AG04450 (cell line): ENCODE data around the gene AFF3. TPM values are rescaled to one million over a fixed set of nuclear protein-coding genes. Genes with fewer than 3 reads are reported as not detected.

Experiments used
- CTCF ChIA-PET: fragments of 300-600, 350-600 bp; formaldehyde crosslinking; extraction: SDS; loops from one replicate; lab custom pipeline; 2022; ENCODE audit warnings: antibody characterized with exemption, inconsistent platforms; lab: Charles Lee
- POLR2A ChIA-PET: fragments of 350-600 bp; formaldehyde crosslinking; extraction: SDS; loops from one replicate; lab custom pipeline; 2021; ENCODE audit warnings: antibody characterized with exemption, inconsistent platforms; lab: Yijun Ruan, JAX
- DNase-seq: peaks from one replicate; pipeline ENCODE4 v3.0.0-alpha.2; 2011; ENCODE audit warnings: low read depth, low spot score
- H3K27ac ChIP-seq: one replicate; pipeline ENCODE4 v1.5.1; 2012; ENCODE audit warnings: low read depth, low read length, control low read depth
- H3K27me3 ChIP-seq: one replicate; pipeline ENCODE4 v1.6.0; 2012; ENCODE audit warnings: low read length; ENCODE audit not compliant: control insufficient read depth, insufficient read depth
- H3K4me3 ChIP-seq: 2 replicates; pipeline ENCODE4 v1.5.1; 2011; ENCODE audit warnings: mild to moderate bottlenecking, low read depth, low read length, control low read depth
- H3K9me3 ChIP-seq: 2 replicates; pipeline ENCODE4 v1.5.1; 2012; ENCODE audit warnings: low read length; ENCODE audit not compliant: control insufficient read depth, insufficient read depth
- polyA plus RNA-seq: library from polyadenylated mRNA; depleted of rRNA; stranded (reverse); fragments of >200 nt; gene quantifications from 2 replicates; pipeline ENCODE4 v1.2.3, GENCODE V29; 2011
- TF ChIP-seq, protein P1 (sequence below): IDR thresholded peaks from 2 replicates; pipeline ENCODE4 v1.5.1; 2011; ENCODE audit warnings: low read depth, low read length, control low read depth, inconsistent platforms

The AFF3 gene
- polyA plus RNA-seq, 1 experiment, result 17.9 TPM

DNA sequence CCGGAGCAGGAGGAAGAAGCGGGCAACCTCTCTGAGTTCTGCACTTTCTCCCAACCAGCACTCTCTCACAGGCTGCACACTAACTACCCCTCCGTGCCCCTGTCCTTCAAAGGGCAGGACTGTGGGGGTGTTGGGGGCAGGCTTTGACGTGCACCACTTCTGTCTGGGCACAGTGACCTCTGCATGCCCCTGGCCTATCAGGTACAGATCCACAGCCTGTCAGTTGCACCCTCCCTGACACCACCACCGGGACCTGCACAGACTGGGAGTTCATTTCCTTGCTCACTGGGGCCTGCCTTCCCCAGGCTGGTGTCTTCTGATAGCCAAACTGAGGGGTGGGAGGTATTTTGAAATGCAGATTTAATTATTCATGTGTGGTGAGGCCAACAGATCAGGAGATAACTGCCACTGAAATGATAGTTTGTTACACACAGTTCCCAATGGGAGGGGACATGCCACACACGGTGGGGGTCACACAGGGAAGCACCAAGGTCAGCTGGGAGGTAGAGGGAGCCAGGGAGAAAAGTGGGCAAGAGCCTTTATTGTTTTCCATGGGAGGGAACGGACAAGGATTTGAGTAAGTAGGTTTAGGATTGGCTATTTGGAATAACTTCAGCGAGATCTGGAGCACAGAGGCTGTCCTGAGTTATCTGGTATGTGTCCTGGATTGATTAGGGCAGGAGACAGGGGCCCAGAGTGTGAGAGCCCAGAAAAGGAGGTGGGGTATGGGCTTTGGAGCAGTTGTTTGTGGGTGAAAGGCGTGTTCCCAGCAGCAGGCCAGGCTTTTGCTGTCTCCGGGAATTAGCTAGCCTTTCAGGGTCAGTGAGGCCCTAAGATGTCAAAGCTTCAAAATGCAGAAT is 251.6 kb downstream of the AFF3 start:
- ChIA-PET CTCF (no interaction called here), POLR2A (no interaction called here)
- no peaks in the 10 kb centered on the region for H3K9me3 ChIP-seq
- no peaks in the 10 kb centered on the region for H3K27me3 ChIP-seq
- DNase-seq, result no peak
- no peak overlapping the region for H3K27ac ChIP-seq
- H3K4me3 ChIP-seq, result no peak overlapping the region
- TF ChIP-seq, protein P1, sequence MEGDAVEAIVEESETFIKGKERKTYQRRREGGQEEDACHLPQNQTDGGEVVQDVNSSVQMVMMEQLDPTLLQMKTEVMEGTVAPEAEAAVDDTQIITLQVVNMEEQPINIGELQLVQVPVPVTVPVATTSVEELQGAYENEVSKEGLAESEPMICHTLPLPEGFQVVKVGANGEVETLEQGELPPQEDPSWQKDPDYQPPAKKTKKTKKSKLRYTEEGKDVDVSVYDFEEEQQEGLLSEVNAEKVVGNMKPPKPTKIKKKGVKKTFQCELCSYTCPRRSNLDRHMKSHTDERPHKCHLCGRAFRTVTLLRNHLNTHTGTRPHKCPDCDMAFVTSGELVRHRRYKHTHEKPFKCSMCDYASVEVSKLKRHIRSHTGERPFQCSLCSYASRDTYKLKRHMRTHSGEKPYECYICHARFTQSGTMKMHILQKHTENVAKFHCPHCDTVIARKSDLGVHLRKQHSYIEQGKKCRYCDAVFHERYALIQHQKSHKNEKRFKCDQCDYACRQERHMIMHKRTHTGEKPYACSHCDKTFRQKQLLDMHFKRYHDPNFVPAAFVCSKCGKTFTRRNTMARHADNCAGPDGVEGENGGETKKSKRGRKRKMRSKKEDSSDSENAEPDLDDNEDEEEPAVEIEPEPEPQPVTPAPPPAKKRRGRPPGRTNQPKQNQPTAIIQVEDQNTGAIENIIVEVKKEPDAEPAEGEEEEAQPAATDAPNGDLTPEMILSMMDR, result no peak

DNA sequence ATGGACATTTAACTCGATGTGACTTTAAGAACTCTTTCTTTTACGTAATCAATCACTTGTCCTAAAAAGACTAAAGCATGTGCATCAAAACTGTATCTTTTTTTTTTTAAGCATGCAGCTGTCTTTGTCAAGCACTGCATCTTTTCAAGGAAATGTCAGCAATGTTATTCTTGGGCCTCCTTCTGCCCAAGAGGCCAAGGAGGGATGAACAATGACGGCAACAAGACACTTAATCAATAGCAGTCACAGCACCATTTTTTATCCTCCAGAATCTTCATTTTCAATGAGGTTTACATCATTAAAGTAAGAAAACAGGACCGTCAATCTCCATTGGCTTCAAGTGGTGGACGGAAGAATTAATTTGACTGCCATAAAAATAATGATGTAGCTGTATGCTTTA is 253.8 kb downstream of the AFF3 start:
- POLR2A ChIA-PET, result no interaction called here

DNA sequence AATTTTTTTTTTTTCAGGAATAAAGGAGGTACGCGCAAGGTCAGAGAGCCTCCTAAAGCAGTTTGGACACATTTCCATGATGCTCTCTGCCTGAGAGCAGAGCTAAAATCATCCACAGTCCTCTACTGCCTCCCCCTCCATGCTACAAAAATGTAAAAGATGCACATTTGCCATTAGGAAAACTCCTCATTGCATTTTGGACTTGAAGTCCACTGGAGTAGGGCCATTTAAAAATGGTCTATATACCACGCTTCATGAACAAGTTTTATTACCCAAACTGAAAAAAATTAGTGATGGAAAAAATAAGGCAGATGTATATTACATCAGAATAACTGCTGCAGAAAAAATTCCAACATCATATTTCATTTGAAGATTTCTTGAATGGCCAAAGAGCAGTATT is 256.0 kb downstream of the AFF3 start:
- Histone ChIP-seq H3K27me3 (no peaks in the 10 kb centered on the region), H3K9me3 (no peaks in the 10 kb centered on the region), H3K27ac (no peak overlapping the region), H3K4me3 (no peak overlapping the region)
- TF ChIP-seq, protein P1, result no peak
- CTCF ChIA-PET, result interaction anchor here (0.7 kb wide), 1 partner anchor 18 kb away, joined by 3 read pairs; no protein-coding TSS in a partner anchor
- no peak for DNase-seq
- POLR2A ChIA-PET, result no interaction called here

More for the DNA sequence above, 253.8 kb downstream of the AFF3 start:
- Histone ChIP-seq H3K4me3 (no peak overlapping the region), H3K27ac (no peak overlapping the region), H3K27me3 (no peaks in the 10 kb centered on the region), H3K9me3 (no peaks in the 10 kb centered on the region)
- no peak for DNase-seq
- CTCF ChIA-PET, result interaction anchor here (1.1 kb wide), 1 partner anchor 163 kb away, joined by 4 read pairs; no protein-coding TSS in a partner anchor
- TF ChIP-seq, protein P1, result no peak

DNA sequence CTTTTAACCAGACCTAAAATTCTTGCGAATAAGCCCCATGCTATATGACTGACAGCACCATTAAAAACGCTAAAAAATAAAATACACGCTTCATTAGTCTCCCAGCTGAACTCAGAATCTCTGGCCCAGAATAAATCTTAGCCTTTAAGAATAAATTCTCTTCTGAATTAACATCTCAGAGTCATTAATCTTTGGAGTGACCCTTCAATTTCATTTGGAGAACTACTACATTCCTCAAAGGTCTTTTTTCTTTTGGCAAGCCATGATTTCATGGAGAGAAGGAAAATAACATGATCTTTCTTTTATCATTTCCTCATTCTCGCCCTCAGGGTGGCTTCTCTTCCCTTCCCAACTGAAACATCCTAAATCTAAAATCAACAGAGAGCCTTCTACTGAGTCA is 259.0 kb downstream of the AFF3 start:
- CTCF ChIA-PET, result no interaction called here
- DNase-seq, result no peak
- Histone ChIP-seq H3K27ac (no peak overlapping the region), H3K9me3 (no peaks in the 10 kb centered on the region), H3K27me3 (no peaks in the 10 kb centered on the region), H3K4me3 (no peak overlapping the region)
- TF ChIP-seq, protein P1, result no peak
- POLR2A ChIA-PET, result no interaction called here
